Testis (tissue), 2 donors: ENCODE data around the gene DERA.

Experiments
- CTCF ChIP-seq, 3 experiments: fragments of 450-650 bp in 2 of 3; fragments of 200-600 bp in 1 of 3; sonication (generic) in 1 of 3; IDR thresholded peaks; one replicate each; pipeline ENCODE4 v1.5.1; 2016 to 2019; ENCODE audit warnings: antibody characterized with exemption in 3 of 3, mild to moderate bottlenecking in 2 of 3, moderate library complexity in 1 of 3
- POLR2A ChIP-seq: fragments of 450-650 bp; IDR thresholded peaks from one replicate; pipeline ENCODE4 v1.6.1; 2017; ENCODE audit warnings: antibody characterized with exemption, mild to moderate bottlenecking, moderate library complexity

DNA sequence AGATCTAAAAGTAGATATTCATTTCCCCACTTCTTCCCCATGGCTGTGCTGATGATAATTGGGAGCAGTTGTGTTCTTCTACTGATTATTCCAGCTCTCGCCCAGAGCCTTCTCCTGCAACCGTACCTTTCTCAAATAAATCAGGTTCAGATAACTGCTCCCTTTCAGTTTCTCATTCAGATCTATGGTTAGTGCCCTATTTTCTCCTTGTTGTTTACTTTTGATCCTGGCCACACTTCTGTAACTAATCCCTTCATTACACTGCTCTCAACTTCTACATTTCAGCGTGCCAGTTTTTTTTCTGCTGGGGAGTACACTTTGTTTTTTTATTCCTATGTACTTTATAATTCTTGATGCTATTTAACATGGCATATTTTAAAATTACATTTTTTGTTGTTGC is 31.7 kb upstream of the DERA start:
- TF ChIP-seq CTCF (IDR thresholded peaks at IDR 0.05) (no peak), POLR2A (no peak)
